Stimulated activated naive CD8-positive, alpha-beta T cell treated with anti-CD3 and anti-CD28 coated beads, Interleukin-15, Interleukin-2, amounts not matched to agents 100 ng/mL and 50 ng/mL, for 24 hours (primary cell): ENCODE measurements around the gene EMC6.
"Not testable (repeated sequence)": the region's sequence is repeated elsewhere in the genome, so short reads cannot be mapped to it uniquely, and the experiment has no call there.

Experiments used
- H3K27ac Mint-ChIP-seq: one replicate; pipeline ENCODE4 v1.8.0; 2021; ENCODE audit warnings: mild to moderate bottlenecking, mixed read lengths
- H3K27me3 Mint-ChIP-seq: one replicate; pipeline ENCODE4 v1.8.0; 2021; ENCODE audit warnings: mixed read lengths
- H3K36me3 Mint-ChIP-seq: one replicate; pipeline ENCODE4 v1.8.0; 2021; ENCODE audit warnings: low read depth, mixed read lengths
- H3K4me1 Mint-ChIP-seq: one replicate; pipeline ENCODE4 v1.8.0; 2021; ENCODE audit warnings: low read depth, mixed read lengths
- H3K4me3 Mint-ChIP-seq: one replicate; pipeline ENCODE4 v1.8.0; 2021; ENCODE audit warnings: mild to moderate bottlenecking, mixed read lengths
- H3K9me3 Mint-ChIP-seq: one replicate; pipeline ENCODE4 v1.8.0; 2021; ENCODE audit warnings: mixed read lengths

EMC6 gene

DNA sequence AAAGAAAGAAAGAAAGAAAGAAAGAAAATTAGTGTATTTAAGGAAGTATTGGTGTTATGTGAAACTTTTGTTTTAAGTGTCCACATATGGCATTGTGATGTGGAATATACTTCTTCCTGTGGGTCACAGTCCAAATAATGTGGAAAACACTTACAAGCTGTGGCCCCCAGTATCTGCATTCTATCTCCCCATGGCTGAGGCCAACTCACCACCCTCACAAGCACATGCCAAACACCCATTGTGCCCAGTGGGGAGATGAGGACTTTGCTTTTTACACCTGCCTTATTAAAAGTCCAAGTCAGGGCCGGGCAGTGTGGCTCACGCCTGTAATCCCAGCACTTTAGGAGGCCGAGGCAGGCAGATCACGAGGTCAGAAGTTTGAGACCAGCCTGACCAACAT, 31.3 kb downstream of the EMC6 start:
- Mint-ChIP-seq H3K36me3 (peaks cover 9% of the 10 kb centered on the region), H3K4me1 (peaks cover 16% of the 10 kb centered on the region), H3K27ac (no peak overlapping the region), H3K27me3 (no peaks in the 10 kb centered on the region), H3K9me3 (peaks cover 3% of the 10 kb centered on the region), H3K4me3 (no peak overlapping the region)

DNA sequence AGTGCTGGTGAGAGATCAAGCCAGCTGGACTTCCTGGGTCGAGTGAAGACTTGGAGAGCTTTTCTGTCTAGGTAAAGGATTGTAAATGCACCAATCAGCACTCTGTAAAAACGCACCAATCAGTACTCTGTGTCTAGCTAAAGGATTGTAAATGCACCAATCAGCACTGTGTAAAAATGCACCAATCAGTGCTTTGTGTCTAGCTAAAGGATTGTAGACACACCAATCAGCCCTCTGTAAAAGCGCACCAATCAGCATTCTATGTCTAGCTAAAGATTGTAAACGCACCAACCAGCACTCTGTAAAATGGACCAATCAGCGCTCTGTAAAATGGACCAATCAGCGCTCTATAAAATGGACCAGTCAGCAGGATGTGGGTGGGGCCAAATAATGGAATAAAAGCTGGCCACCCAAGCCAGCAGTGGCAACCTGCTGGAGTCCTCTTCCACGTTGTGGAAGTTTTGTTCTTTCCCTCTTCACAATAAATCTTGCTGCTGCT, 33.5 kb downstream of the EMC6 start:
- H3K27me3 Mint-ChIP-seq, H3K36me3 Mint-ChIP-seq, H3K27ac Mint-ChIP-seq, H3K9me3 Mint-ChIP-seq, H3K4me3 Mint-ChIP-seq: not testable (repeated sequence)
- H3K4me1 Mint-ChIP-seq, result peaks cover 13% of the 10 kb centered on the region

DNA sequence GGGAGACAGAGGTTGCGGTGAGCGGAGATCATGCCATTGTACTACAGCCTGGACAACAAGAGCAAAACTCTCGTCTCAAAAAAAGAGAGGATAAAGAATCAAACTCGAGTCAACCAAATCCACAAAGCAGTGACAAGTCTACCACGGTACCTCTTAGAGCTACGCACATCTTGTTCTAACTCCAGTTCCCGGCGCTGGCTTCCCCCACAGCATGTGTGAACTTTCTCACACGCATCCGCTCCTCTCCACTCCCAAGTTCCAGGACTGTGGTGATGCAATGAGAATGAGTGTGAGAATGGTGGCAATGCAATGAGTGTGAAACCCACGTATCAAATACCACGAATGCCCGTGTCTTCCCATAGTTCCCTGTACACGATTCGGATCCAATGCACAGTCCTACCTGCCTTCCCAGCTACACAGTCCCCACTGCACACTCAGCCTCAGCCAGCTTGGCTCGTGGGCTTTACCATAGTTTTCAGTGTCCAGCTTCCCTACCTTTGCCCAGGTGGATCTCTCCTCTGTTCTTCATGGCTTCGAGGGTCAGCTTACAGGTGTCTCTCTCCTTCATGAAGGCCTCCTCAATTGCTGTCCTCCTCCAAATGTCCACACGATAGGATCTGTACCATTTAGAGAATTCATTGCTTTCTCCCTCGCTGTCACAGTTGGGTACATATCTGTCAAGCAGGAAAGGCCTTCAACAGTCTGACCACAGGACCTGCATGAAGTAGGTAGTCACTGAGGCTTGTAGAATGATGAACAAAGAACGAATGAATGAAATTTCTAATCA, 36.5 kb downstream of the EMC6 start:
- no peaks in the 10 kb centered on the region for H3K27me3 Mint-ChIP-seq
- H3K27ac Mint-ChIP-seq, result no peak overlapping the region
- peaks cover 9% of the 10 kb centered on the region for H3K36me3 Mint-ChIP-seq
- peaks cover 33% of the 10 kb centered on the region for H3K4me1 Mint-ChIP-seq
- peaks cover 3% of the 10 kb centered on the region for H3K9me3 Mint-ChIP-seq
- no peak overlapping the region for H3K4me3 Mint-ChIP-seq

DNA sequence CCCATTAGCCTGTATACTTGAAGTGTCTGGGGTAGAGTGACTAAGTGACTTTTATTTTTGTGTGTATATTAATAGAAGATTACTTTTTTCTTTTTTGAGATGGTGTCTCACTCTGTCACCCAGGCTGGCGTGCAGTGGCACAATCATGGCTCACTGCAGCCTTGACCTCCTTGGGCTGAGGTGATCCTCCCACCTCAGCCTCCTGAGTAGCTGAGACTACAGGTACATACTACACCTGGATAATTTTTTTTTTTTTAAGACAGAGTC, 37.0 kb downstream of the EMC6 start:
- not testable (repeated sequence) for H3K27ac Mint-ChIP-seq, H3K36me3 Mint-ChIP-seq

DNA sequence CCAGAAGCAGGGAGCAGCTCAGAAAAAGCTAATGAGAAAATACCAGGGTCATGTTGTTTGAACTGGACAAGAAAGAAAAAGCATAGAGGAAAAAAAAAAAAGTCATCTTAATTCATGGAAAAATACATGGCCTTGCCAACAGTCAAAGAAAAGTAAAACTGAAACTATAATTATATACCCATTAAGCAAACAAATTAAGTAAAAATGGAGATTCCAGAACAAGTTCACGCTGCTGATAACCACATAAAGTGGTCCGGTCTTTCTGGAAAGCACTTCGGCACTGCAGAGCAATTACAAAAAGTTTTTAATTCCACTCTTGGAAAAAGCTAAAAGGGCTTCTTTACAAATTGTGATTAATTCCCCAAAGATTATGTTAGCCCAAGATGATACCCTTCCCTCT, 39.8 kb downstream of the EMC6 start:
- H3K36me3 Mint-ChIP-seq, result peaks cover 16% of the 10 kb centered on the region
- H3K27ac Mint-ChIP-seq, result peak overlapping the region; percentile 41
- H3K4me3 Mint-ChIP-seq, result no peak overlapping the region
- no peaks in the 10 kb centered on the region for H3K27me3 Mint-ChIP-seq
- H3K9me3 Mint-ChIP-seq, result no peaks in the 10 kb centered on the region
- peaks cover 50% of the 10 kb centered on the region for H3K4me1 Mint-ChIP-seq

More for the DNA sequence above, 37.0 kb downstream of the EMC6 start:
- not testable (repeated sequence) for H3K9me3 Mint-ChIP-seq, H3K27me3 Mint-ChIP-seq, H3K4me3 Mint-ChIP-seq
- peaks cover 34% of the 10 kb centered on the region for H3K4me1 Mint-ChIP-seq

DNA sequence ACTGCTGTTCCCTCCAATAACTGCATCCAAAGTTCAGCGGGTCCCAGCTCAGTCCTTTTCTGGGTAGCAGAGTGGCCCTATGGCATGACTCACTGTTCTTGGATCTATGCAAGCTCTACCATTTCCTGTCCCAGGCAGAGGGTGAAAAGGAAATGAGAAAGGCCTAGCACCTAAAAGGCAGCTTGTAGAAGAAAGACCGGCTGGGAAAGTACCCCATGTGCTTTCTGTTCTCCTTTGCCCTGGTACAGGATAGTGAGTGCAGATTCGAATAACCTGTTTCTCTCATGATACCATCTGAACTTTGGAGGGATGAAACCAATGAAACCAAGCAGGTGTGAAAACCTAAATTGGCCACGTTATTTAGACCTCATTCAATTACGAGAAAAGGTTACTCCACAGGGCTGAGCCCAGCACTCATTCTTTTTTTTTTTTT, 42.4 kb downstream of the EMC6 start:
- Mint-ChIP-seq H3K27ac (peak overlapping the region; percentile 69), H3K36me3 (peaks cover 32% of the 10 kb centered on the region), H3K27me3 (no peaks in the 10 kb centered on the region), H3K4me1 (peaks cover 58% of the 10 kb centered on the region), H3K4me3 (peak overlapping the region; percentile 20), H3K9me3 (no peaks in the 10 kb centered on the region)

DNA sequence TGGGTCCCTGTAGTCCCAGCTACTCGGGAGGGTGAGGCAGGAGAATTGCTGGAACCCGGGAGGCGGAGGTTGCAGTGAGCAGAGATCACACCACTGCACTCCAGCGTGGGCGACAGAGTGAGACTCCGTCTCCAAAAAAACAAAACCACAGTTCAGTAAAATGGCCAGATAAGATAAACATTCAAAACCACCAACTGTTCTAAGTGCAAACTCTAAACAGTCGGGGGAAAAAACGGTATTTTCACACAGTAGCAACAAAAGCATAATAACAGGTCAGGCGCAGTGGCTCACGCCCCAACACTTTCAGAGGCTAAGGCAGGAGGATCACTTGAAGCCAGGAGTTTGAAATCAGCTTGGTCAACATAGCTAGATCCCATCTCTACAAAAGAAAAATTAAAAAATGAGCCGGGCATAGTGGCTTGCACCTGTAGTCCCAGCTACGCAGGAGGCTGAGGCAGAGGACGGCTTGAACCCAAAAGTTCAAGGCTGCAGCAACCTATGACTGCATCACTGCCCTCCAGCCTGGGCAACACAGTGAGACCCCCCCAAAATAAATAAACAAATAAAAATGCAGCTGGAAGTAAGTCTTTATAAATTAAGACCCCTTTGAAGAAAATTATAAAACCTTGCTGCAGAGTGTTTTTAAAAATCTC, 44.3 kb downstream of the EMC6 start:
- peaks cover 58% of the 10 kb centered on the region for H3K4me1 Mint-ChIP-seq
- peak overlapping the region; percentile 10 for H3K4me3 Mint-ChIP-seq
- no peaks in the 10 kb centered on the region for H3K9me3 Mint-ChIP-seq
- peak overlapping the region; percentile 26 for H3K27ac Mint-ChIP-seq
- peaks cover 49% of the 10 kb centered on the region for H3K36me3 Mint-ChIP-seq
- H3K27me3 Mint-ChIP-seq, result no peaks in the 10 kb centered on the region

DNA sequence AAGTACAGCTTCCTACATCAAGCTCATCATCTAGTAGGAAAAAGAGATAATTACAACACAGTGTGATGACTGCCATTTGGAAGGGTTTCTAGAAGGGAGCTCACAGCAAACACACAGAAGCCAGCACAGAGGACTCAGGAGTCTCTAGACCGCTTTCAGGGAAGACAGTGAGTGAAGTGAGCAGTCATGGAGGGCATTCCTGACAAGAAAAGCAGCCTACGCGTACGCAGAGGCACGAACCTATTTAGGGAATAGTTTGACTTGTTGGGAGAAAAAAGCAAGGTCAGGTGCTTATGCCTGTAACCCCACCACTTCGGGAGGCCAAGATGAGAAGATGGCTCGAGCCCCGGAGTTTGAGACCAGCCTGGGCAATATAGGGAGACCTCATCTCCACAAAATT, 46.7 kb downstream of the EMC6 start:
- Mint-ChIP-seq H3K36me3 (peaks cover 68% of the 10 kb centered on the region), H3K27ac (no peak overlapping the region), H3K27me3 (no peaks in the 10 kb centered on the region), H3K4me3 (no peak overlapping the region), H3K4me1 (peaks cover 58% of the 10 kb centered on the region), H3K9me3 (no peaks in the 10 kb centered on the region)

DNA sequence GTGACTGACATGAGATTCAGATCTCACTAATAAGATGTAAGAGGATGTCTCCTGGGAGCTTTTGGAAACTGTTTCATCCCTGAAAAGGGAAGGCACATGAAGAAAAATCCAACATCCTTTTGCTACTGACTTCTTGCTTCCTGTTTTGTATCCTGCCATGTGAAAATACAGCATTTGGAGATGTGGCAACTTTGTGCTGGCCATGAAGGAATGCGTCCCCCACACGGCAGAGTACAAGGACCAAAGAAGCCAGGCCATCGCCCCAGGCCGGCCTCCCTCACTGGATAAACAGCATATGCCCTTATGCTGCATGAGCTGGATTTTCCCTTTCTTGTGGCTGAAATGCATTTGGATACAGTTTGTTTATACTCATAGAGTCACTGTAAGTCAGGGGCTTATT, 49.6 kb downstream of the EMC6 start:
- Mint-ChIP-seq H3K27me3 (no peaks in the 10 kb centered on the region), H3K36me3 (peaks cover 65% of the 10 kb centered on the region), H3K4me3 (no peak overlapping the region), H3K4me1 (peaks cover 57% of the 10 kb centered on the region), H3K9me3 (no peaks in the 10 kb centered on the region), H3K27ac (no peak overlapping the region)

DNA sequence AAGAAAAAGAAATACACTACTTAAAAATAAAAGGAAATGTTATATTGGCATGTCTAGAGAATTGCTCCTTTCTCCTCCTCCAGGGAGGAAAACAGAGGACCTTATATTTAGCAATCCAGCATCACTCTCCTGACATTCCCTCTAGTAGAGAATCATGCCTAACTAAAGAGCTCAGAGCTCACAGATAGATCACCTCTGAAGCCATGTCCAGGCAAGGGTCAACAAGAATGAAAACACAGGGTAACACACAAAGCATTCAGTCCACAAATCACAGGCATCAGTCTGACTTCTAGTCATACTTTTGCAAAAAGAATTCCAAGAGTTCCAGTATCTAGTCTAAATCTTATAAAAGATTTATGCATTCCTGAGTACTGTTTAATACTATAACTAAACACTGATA, 50.7 kb downstream of the EMC6 start:
- Mint-ChIP-seq H3K4me3 (no peak overlapping the region), H3K36me3 (peaks cover 64% of the 10 kb centered on the region), H3K27me3 (no peaks in the 10 kb centered on the region), H3K9me3 (no peaks in the 10 kb centered on the region), H3K27ac (no peak overlapping the region), H3K4me1 (peaks cover 53% of the 10 kb centered on the region)
